ENCODE measurements around the gene NANOGP8. TPM values are rescaled to one million over a fixed set of nuclear protein-coding genes. Genes with fewer than 3 reads are reported as not detected.
"Not testable (repeated sequence)": the region's sequence is repeated elsewhere in the genome, so short reads cannot be mapped to it uniquely, and the experiment has no call there.

Gene NANOGP8, protein sequence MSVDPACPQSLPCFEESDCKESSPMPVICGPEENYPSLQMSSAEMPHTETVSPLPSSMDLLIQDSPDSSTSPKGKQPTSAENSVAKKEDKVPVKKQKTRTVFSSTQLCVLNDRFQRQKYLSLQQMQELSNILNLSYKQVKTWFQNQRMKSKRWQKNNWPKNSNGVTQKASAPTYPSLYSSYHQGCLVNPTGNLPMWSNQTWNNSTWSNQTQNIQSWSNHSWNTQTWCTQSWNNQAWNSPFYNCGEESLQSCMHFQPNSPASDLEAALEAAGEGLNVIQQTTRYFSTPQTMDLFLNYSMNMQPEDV
- total RNA-seq: 1 to 10 TPM in 2 of 3 donors, not detected in 1; 1.1 to 1.8 TPM
- long read RNA-seq, donor 1: 0 reads
- long read RNA-seq, donor 2: 0 reads

- DNase-seq; H3K36me3 ChIP-seq (ENCODE audit: low read depth); intact Hi-C loops (cut with DNase I, micrococcal nuclease); ATAC-seq; H3K4me3 ChIP-seq; H3K4me1 ChIP-seq (ENCODE audit: low read depth); H3K9me3 ChIP-seq: not testable (repeated sequence)
These were observed at the start of gene NANOGP8 for GRCh38 chr15:35085176-35085919. TSS of gene NANOGP8 (minus strand) at chr15:35085295. CDS start at chr15:35085110, 185 bp downstream.

GRCh38 chr15:35134299-35134698, 49.2 kb upstream of the NANOGP8 start:
- Histone ChIP-seq H3K4me1 (ENCODE audit: low read depth) (no peaks in the 10 kb centered on the region), H3K9me3 (no peaks in the 10 kb centered on the region), H3K4me3 (no peak overlapping the region), H3K36me3 (ENCODE audit: low read depth) (no peaks in the 10 kb centered on the region)
- TF ChIP-seq CTCF (IDR thresholded peaks at IDR 0.05): no peak
- intact Hi-C loops (cut with DNase I, micrococcal nuclease): no loop called here
- ATAC-seq (no peak), DNase-seq (no peak)

DNA sequence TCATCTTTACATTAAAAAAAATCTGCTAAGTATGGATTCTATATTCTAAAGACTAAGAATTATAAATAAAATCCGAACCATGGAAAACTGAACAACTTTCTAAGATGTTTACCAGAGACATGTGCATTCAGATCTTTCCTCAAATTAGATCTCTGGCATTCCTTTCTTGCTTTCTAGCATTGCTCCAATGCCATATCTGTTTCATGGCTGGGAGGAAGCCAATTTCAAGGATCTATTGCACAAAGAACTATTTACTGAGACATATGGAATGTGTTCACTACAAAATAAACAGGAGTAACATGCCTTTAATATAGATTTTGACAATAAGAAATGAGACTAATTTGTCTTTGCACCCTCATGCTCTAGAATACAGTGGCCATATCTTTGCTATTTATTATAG, 45.1 kb upstream of the NANOGP8 start:
- H3K36me3 ChIP-seq (ENCODE audit: low read depth): no peaks in the 10 kb centered on the region
- no peak for ATAC-seq
- no peak for DNase-seq
- intact Hi-C loops (cut with DNase I, micrococcal nuclease): no loop called here
- TF ChIP-seq CTCF (IDR thresholded peaks at IDR 0.05): no peak
- H3K9me3 ChIP-seq: no peaks in the 10 kb centered on the region
- no peaks in the 10 kb centered on the region for H3K4me1 ChIP-seq (ENCODE audit: low read depth)
- H3K4me3 ChIP-seq: no peak overlapping the region

DNA sequence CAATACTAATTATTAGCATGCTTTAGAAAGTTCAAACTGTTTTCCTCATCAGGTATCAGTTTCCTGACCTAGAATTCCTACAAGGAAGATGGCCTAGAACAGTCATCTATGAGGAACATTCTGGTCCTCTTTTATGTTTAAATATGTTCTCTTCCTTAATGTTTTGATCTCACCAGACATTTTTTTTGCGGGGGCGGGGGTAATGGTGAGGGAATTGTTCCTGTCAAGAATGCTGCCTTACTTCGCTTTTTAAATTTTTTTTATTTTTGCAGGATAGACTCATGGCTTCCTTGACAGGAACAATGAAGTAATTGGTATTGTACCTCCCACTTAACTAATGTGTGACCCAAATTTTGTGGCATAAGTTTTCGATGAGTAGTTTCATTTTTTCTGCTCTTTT, 44.3 kb upstream of the NANOGP8 start:
- no peaks in the 10 kb centered on the region for H3K4me1 ChIP-seq (ENCODE audit: low read depth)
- no peak overlapping the region for H3K4me3 ChIP-seq
- ATAC-seq: no peak
- no peaks in the 10 kb centered on the region for H3K9me3 ChIP-seq
- DNase-seq: no peak
- intact Hi-C loops (cut with DNase I, micrococcal nuclease): no loop called here
- TF ChIP-seq CTCF (IDR thresholded peaks at IDR 0.05): no peak
- H3K36me3 ChIP-seq (ENCODE audit: low read depth): no peaks in the 10 kb centered on the region

GRCh38 chr15:35127717-35128116, 42.6 kb upstream of the NANOGP8 start:
- TF ChIP-seq CTCF (IDR thresholded peaks at IDR 0.05): no peak
- Histone ChIP-seq H3K9me3 (no peaks in the 10 kb centered on the region), H3K4me3 (no peak overlapping the region), H3K36me3 (ENCODE audit: low read depth) (no peaks in the 10 kb centered on the region), H3K4me1 (ENCODE audit: low read depth) (no peaks in the 10 kb centered on the region)
- DNase-seq: no peak
- intact Hi-C loops (cut with DNase I, micrococcal nuclease): no loop called here
- no peak for ATAC-seq

- no peaks in the 10 kb centered on the region for H3K36me3 ChIP-seq (ENCODE audit: low read depth)
- no peak for TF ChIP-seq CTCF (IDR thresholded peaks at IDR 0.05)
- ATAC-seq (no peak), DNase-seq (no peak)
- H3K4me1 ChIP-seq (ENCODE audit: low read depth): no peaks in the 10 kb centered on the region
- H3K4me3 ChIP-seq: no peak overlapping the region
- no peaks in the 10 kb centered on the region for H3K9me3 ChIP-seq
- intact Hi-C loops (cut with DNase I, micrococcal nuclease): no loop called here
These were observed 41.1 kb upstream of the NANOGP8 start for GRCh38 chr15:35126236-35126635.
